Naive thymus-derived CD4-positive, alpha-beta T cell (primary cell): ENCODE measurements around the gene KLHL10. TPM values are rescaled to one million over a fixed set of nuclear protein-coding genes. Genes with fewer than 3 reads are reported as not detected.

Experiments
- ATAC-seq: fragments of 150-1000 bp; cut with Tn5 transposase; 2 replicates; pipeline ENCODE4 v1.10.0; 2021; ENCODE audit warnings: mild to moderate bottlenecking, moderate library complexity
- CTCF ChIA-PET: fragments of 350-600 bp; sonication (Branson Sonifier 250); formaldehyde crosslinking; loops from one replicate; lab custom pipeline; 2021; ENCODE audit warnings: antibody characterized with exemption; lab: Charles Lee
- POLR2A ChIA-PET: fragments of 350-600 bp; sonication (Branson Sonifier 250); formaldehyde crosslinking; loops from one replicate; lab custom pipeline; 2021; ENCODE audit warnings: antibody characterized with exemption, inconsistent platforms; lab: Charles Lee
- DNase-seq, 9 donors: peaks; one replicate each; pipeline versions ENCODE4 v3.0.0 to v3.0.0-alpha.2; 2020 to 2022; ENCODE audit warnings: mixed read lengths in 1 of 9
- H3K27ac ChIP-seq: one replicate; pipeline ENCODE4 v1.7.0; 2013; ENCODE audit warnings: mild to moderate bottlenecking, low read depth, low read length, moderate library complexity
- H3K27me3 ChIP-seq, 2 donors: one replicate each; pipeline ENCODE4 v1.7.0; 2013; ENCODE audit warnings: low read length in 2 of 2, mild to moderate bottlenecking in 2 of 2, moderate library complexity in 2 of 2; ENCODE audit not compliant: control insufficient read depth in 2 of 2, insufficient read depth in 2 of 2
- H3K36me3 ChIP-seq, 3 experiments: 1 replicate in 2 of 3; 2 replicates in 1 of 3; pipeline ENCODE4 v1.7.0; 2013; ENCODE audit warnings: low read length in 3 of 3, mild to moderate bottlenecking in 3 of 3, moderate library complexity in 1 of 3; ENCODE audit not compliant: insufficient read depth in 3 of 3, control insufficient read depth in 2 of 3
- H3K4me1 ChIP-seq, 2 donors: one replicate each; pipeline ENCODE4 v1.7.0; 2013; ENCODE audit warnings: low read length in 2 of 2, mild to moderate bottlenecking in 2 of 2, moderate library complexity in 1 of 2; ENCODE audit not compliant: control insufficient read depth in 2 of 2, insufficient read depth in 2 of 2
- H3K4me3 ChIP-seq: 2 replicates; pipeline ENCODE4 v1.7.0; 2013; ENCODE audit warnings: mild to moderate bottlenecking, low read length
- H3K9me3 ChIP-seq, 3 experiments: 1 replicate in 2 of 3; 2 replicates in 1 of 3; pipeline ENCODE4 v1.7.0; 2013; ENCODE audit warnings: low read length in 3 of 3; ENCODE audit not compliant: control insufficient read depth in 2 of 3
- H3K27ac Mint-ChIP-seq, 9 donors: one replicate each; pipeline ENCODE4 v1.8.0; 2020 to 2022; ENCODE audit warnings: mixed read lengths in 9 of 9, mild to moderate bottlenecking in 8 of 9, moderate library complexity in 5 of 9, inconsistent platforms in 2 of 9
- H3K27me3 Mint-ChIP-seq, 5 donors: one replicate each; pipeline ENCODE4 v1.8.0; 2021 to 2022; ENCODE audit warnings: mixed read lengths in 5 of 5, mild to moderate bottlenecking in 1 of 5
- H3K36me3 Mint-ChIP-seq, 5 donors: one replicate each; pipeline ENCODE4 v1.8.0; 2020 to 2022; ENCODE audit warnings: mixed read lengths in 5 of 5, mild to moderate bottlenecking in 3 of 5, inconsistent platforms in 1 of 5
- H3K4me1 Mint-ChIP-seq, 7 donors: one replicate each; pipeline ENCODE4 v1.8.0; 2020 to 2022; ENCODE audit warnings: mixed read lengths in 7 of 7, mild to moderate bottlenecking in 3 of 7, inconsistent platforms in 1 of 7
- H3K4me3 Mint-ChIP-seq, 10 donors: one replicate each; pipeline ENCODE4 v1.8.0; 2020 to 2022; ENCODE audit warnings: mild to moderate bottlenecking in 10 of 10, mixed read lengths in 10 of 10, moderate library complexity in 6 of 10, inconsistent platforms in 2 of 10
- H3K9me3 Mint-ChIP-seq, 11 donors: one replicate each; pipeline ENCODE4 v1.8.0; 2020 to 2022; ENCODE audit warnings: mixed read lengths in 11 of 11, mild to moderate bottlenecking in 4 of 11, inconsistent platforms in 1 of 11, moderate library complexity in 1 of 11
- intact Hi-C, 2 donors: fragments of 100-400 bp; cut with micrococcal nuclease; formaldehyde crosslinking; loops; one replicate each; pipeline ENCODE4 v1.15.1; 2023
- polyA plus RNA-seq, 2 donors: library from polyadenylated mRNA; unstranded; fragments of 300-500 nt; fragmentation: Illumina TruSeq; gene quantifications; one replicate each; pipeline ENCODE4 v1.2.3, GENCODE V29; 2021
- total RNA-seq, 6 experiments: library from RNA in 5 of 6; stranded (reverse) in 5 of 6; gene quantifications; 1 replicate in 5 of 6; 2 replicates in 1 of 6; pipeline ENCODE4 v1.2.3 and lab custom pipeline; 2021 to 2026

Gene KLHL10
- total and polyA plus RNA-seq, 7 experiments from 2014 or later = not detected

- Histone ChIP-seq H3K4me3 (peak overlapping the region; percentile 89), H3K27me3 (no peaks in the 10 kb centered on the region), H3K36me3 (peaks cover 0 to 21% (median 0%) of the 10 kb centered on the region in 3 experiments), H3K9me3 (no peaks in the 10 kb centered on the region), H3K4me1 (peaks cover 25 to 34% of the 10 kb centered on the region in 2 donors), H3K27ac (peak overlapping the region; percentile 90)
- H3K4me3 Mint-ChIP-seq = no peak overlapping the region
- DNase-seq = peak in 1 of 9 donors; percentile 72
- ChIA-PET POLR2A (interaction anchor here (1.2 to 3.0 kb wide), 8 partner anchors 12 to 1645 kb away, joined by 4 to 17 read pairs (median 10); partner anchors contain the start of genes ACLY, DNAJC7, EIF1 and KLHL10), CTCF (interaction anchor here (0.7 to 1.0 kb wide), 2 partner anchors 30 to 66 kb away, joined by 3 to 4 read pairs; partner anchors contain the start of gene ODAD4)
- peaks cover 15 to 48% (median 37%) of the 10 kb centered on the region in 7 donors for H3K4me1 Mint-ChIP-seq
- H3K27me3 Mint-ChIP-seq = no peaks in the 10 kb centered on the region
- H3K27ac Mint-ChIP-seq = no peak overlapping the region
- ATAC-seq = no peak
- peaks cover 0 to 9% (median 6%) of the 10 kb centered on the region in 5 donors for H3K36me3 Mint-ChIP-seq
- peaks cover 0 to 2% (median 0%) of the 10 kb centered on the region in 11 donors for H3K9me3 Mint-ChIP-seq
- intact Hi-C loops = loop anchor here (2.0 to 10.0 kb wide), 4 partner anchors 102 to 670 kb away; partner anchors contain the start of genes CNP (in 1 of the 2), EIF1 (in 1 of the 2), HAP1 (in 1 of the 2) and NAGLU (in 1 of the 2)
Observed at GRCh38 chr17:41864498-41864835, 26.8 kb downstream of the KLHL10 start.

GRCh38 chr17:41864836-41865595 is 27.4 kb downstream of the KLHL10 start, which contains the start of gene KLHL11:
TSS of gene KLHL11 (minus strand) at chr17:41865423. CDS start at chr17:41865370, 53 bp downstream.
- peak within 1 kb of the TSS in 4 of 9 donors; percentile 73 to 92 (median 90) for H3K27ac Mint-ChIP-seq
- H3K4me3 Mint-ChIP-seq = no peak within 1 kb of the TSS
- peaks cover 0 to 2% (median 0%) of the 10 kb centered on the region in 11 donors for H3K9me3 Mint-ChIP-seq
- no peaks in the 10 kb centered on the region for H3K27me3 Mint-ChIP-seq
- Histone ChIP-seq H3K4me1 (peaks cover 25 to 31% of the 10 kb centered on the region in 2 donors), H3K9me3 (no peaks in the 10 kb centered on the region), H3K36me3 (peaks cover 0 to 27% (median 0%) of the 10 kb centered on the region in 3 experiments), H3K4me3 (peak within 1 kb of the TSS; percentile 89), H3K27me3 (no peaks in the 10 kb centered on the region), H3K27ac (peak within 1 kb of the TSS; percentile 90)
- intact Hi-C loops = loop anchor here (1.0 to 10.0 kb wide), 12 partner anchors 29 to 1218 kb away; partner anchors contain the start of genes NT5C3B (in 2 of the 2), CNP (in 1 of the 2), DNAJC7 (in 1 of the 2) and EIF1 (in 1 of the 2)
- ATAC-seq (peak; percentile 97), DNase-seq (peak; percentile 78 to 88 (median 86))
- H3K36me3 Mint-ChIP-seq = peaks cover 0 to 9% (median 7%) of the 10 kb centered on the region in 5 donors
- CTCF ChIA-PET = interaction anchor here (0.7 kb wide), 1 partner anchor 66 kb away, joined by 3 read pairs; the partner anchor contains the start of gene ODAD4
- peaks cover 15 to 43% (median 32%) of the 10 kb centered on the region in 7 donors for H3K4me1 Mint-ChIP-seq
- POLR2A ChIA-PET = interaction anchor here (1.2 to 3.0 kb wide), 8 partner anchors 13 to 1646 kb away, joined by 4 to 17 read pairs (median 10); partner anchors contain the start of genes ACLY, DNAJC7, EIF1 and KLHL10

- no peak overlapping the region for H3K4me3 Mint-ChIP-seq
- peak overlapping the region in 4 of 9 donors; percentile 73 to 92 (median 90) for H3K27ac Mint-ChIP-seq
- POLR2A ChIA-PET = interaction anchor here (0.6 to 3.0 kb wide), 8 partner anchors 29 to 1646 kb away, joined by 3 to 17 read pairs (median 6); partner anchors contain the start of genes ACLY, DNAJC7, EIF1 and KLHL10
Observed at GRCh38 chr17:41865596-41865893, 27.9 kb downstream of the KLHL10 start.

GRCh38 chr17:41868568-41868967 is 30.9 kb downstream of the KLHL10 start:
- Mint-ChIP-seq H3K4me3 (peak overlapping the region in 4 of 10 donors; percentile 6 to 51 (median 25)), H3K36me3 (peaks cover 0 to 37% (median 9%) of the 10 kb centered on the region in 5 donors), H3K9me3 (peaks cover 0 to 3% (median 0%) of the 10 kb centered on the region in 11 donors), H3K4me1 (peaks cover 0 to 32% (median 12%) of the 10 kb centered on the region in 7 donors), H3K27me3 (no peaks in the 10 kb centered on the region), H3K27ac (peak overlapping the region in 8 of 9 donors; percentile 2 to 87 (median 64))
- Histone ChIP-seq H3K9me3 (no peaks in the 10 kb centered on the region), H3K4me1 (peaks cover 6 to 10% of the 10 kb centered on the region in 2 donors), H3K36me3 (peaks cover 0 to 54% (median 3%) of the 10 kb centered on the region in 3 experiments), H3K27ac (no peak overlapping the region), H3K27me3 (no peaks in the 10 kb centered on the region), H3K4me3 (no peak overlapping the region)
- POLR2A ChIA-PET = interaction anchor here (0.8 kb wide), 1 partner anchor 310 kb away, joined by 3 read pairs; no protein-coding TSS in a partner anchor
- DNase-seq = no peak
- no peak for ATAC-seq
- CTCF ChIA-PET = no interaction called here
- intact Hi-C loops = loop anchor here (5.0 to 10.0 kb wide), 4 partner anchors 134 to 1221 kb away; partner anchors contain the start of genes DNAJC7 (in 1 of the 2), HAP1 (in 1 of the 2), NAGLU (in 1 of the 2) and SMARCE1 (in 1 of the 2)

More at GRCh38 chr17:41865596-41865893, 27.9 kb downstream of the KLHL10 start:
- CTCF ChIA-PET = interaction anchor here (0.7 kb wide), 2 partner anchors 16 to 1602 kb away, joined by 3 to 4 read pairs; no protein-coding TSS in a partner anchor
- Histone ChIP-seq H3K27ac (peak overlapping the region; percentile 90), H3K9me3 (no peaks in the 10 kb centered on the region), H3K27me3 (no peaks in the 10 kb centered on the region), H3K4me3 (peak overlapping the region; percentile 44), H3K36me3 (peaks cover 0 to 32% (median 0%) of the 10 kb centered on the region in 3 experiments), H3K4me1 (peaks cover 25 to 28% of the 10 kb centered on the region in 2 donors)
- Mint-ChIP-seq H3K4me1 (peaks cover 13 to 38% (median 27%) of the 10 kb centered on the region in 7 donors), H3K27me3 (no peaks in the 10 kb centered on the region), H3K36me3 (peaks cover 0 to 12% (median 9%) of the 10 kb centered on the region in 5 donors), H3K9me3 (peaks cover 0 to 2% (median 0%) of the 10 kb centered on the region in 11 donors)
- intact Hi-C loops = loop anchor here (1.0 to 10.0 kb wide), 12 partner anchors 29 to 1218 kb away; partner anchors contain the start of genes NT5C3B (in 2 of the 2), CNP (in 1 of the 2), DNAJC7 (in 1 of the 2) and EIF1 (in 1 of the 2)
- no peak for DNase-seq
- ATAC-seq = no peak

- Histone ChIP-seq H3K4me3 (no peak overlapping the region), H3K27me3 (no peaks in the 10 kb centered on the region), H3K4me1 (peaks cover 0 to 1% of the 10 kb centered on the region in 2 donors), H3K9me3 (no peaks in the 10 kb centered on the region), H3K36me3 (peaks cover 0 to 61% (median 3%) of the 10 kb centered on the region in 3 experiments), H3K27ac (no peak overlapping the region)
- ChIA-PET CTCF (no interaction called here), POLR2A (interaction anchor here (0.8 kb wide), 1 partner anchor 310 kb away, joined by 3 read pairs; no protein-coding TSS in a partner anchor)
- Mint-ChIP-seq H3K4me3 (peak overlapping the region in 1 of 10 donors; percentile 44), H3K4me1 (peaks cover 0 to 32% (median 12%) of the 10 kb centered on the region in 7 donors), H3K27me3 (no peaks in the 10 kb centered on the region), H3K9me3 (peaks cover 0 to 3% (median 0%) of the 10 kb centered on the region in 11 donors), H3K36me3 (peaks cover 0 to 39% (median 9%) of the 10 kb centered on the region in 5 donors), H3K27ac (peak overlapping the region in 4 of 9 donors; percentile 13 to 68 (median 42))
- no peak for DNase-seq
- no peak for ATAC-seq
- intact Hi-C loops = loop anchor here (5.0 to 10.0 kb wide), 4 partner anchors 135 to 1222 kb away; partner anchors contain the start of genes DNAJC7 (in 1 of the 2), HAP1 (in 1 of the 2), NAGLU (in 1 of the 2) and SMARCE1 (in 1 of the 2)
Observed at GRCh38 chr17:41869426-41869825, 31.8 kb downstream of the KLHL10 start.
